Psoas muscle (tissue), 8 donors: ENCODE results near the gene TELO2. TPM values are rescaled to one million over a fixed set of nuclear protein-coding genes. Genes with fewer than 3 reads are reported as not detected.
"Not testable (repeated sequence)": the region's sequence is repeated elsewhere in the genome, so short reads cannot be mapped to it uniquely, and the experiment has no call there.

Source experiments
- ATAC-seq, 4 donors: fragments of 200-7000 bp; cut with Tn5 transposase; one replicate each; pipeline ENCODE4 v1.9.1; 2020; ENCODE audit warnings: moderate library complexity in 3 of 4, mild to moderate bottlenecking in 2 of 4
- DNase-seq, 2 donors: peaks; one replicate each; pipeline ENCODE4 v3.0.0-alpha.2; 2020
- H3K27ac ChIP-seq: fragments of 200-600 bp; one replicate; pipeline ENCODE4 v1.8.0; 2022
- H3K27me3 ChIP-seq, 3 donors: fragments of 200-600 bp in 1 of 3; one replicate each; pipeline versions ENCODE4 v1.6.1 to v1.8.0; 2013 to 2022; ENCODE audit warnings: low read length in 2 of 3, mild to moderate bottlenecking in 2 of 3, moderate library complexity in 1 of 3; ENCODE audit not compliant: insufficient read depth in 3 of 3
- H3K36me3 ChIP-seq, 2 donors: fragments of 200-600 bp in 1 of 2; one replicate each; pipeline versions ENCODE4 v1.6.1 to v1.8.0; 2013 to 2022; ENCODE audit warnings: low read depth in 1 of 2, mild to moderate bottlenecking in 1 of 2, moderate library complexity in 1 of 2; ENCODE audit not compliant: insufficient read depth in 1 of 2
- H3K4me1 ChIP-seq: fragments of 200-600 bp; one replicate; pipeline ENCODE4 v1.8.0; 2022
- H3K4me3 ChIP-seq: fragments of 200-600 bp; one replicate; pipeline ENCODE4 v1.8.0; 2022; ENCODE audit warnings: mild to moderate bottlenecking
- H3K9me3 ChIP-seq: fragments of 200-600 bp; one replicate; pipeline ENCODE4 v1.8.0; 2022
- WGBS, 3 donors: extraction: QIAGEN DNeasy Blood & Tissue Kit; methylation state at CpG; one replicate each; pipeline versions ENCODE4 v1.1.6 to v1.1.7; 2013; 5-methylcytosine and 5-hydroxymethylcytosine counted together
- intact Hi-C, 2 donors: fragments of 100-400 bp; cut with DNase I; formaldehyde crosslinking; loops; one replicate each; pipeline versions ENCODE4 v1.11.0 to v1.14.2; 2022
- polyA plus RNA-seq, 3 donors: library from polyadenylated mRNA; stranded (reverse); fragments of 200-250 nt; gene quantifications; one replicate each; pipeline ENCODE4 v1.2.3, GENCODE V29; 2013
- total RNA-seq, 4 donors: library from RNA; stranded (reverse); fragmentation: NEBNext Ultra II Directional in 2 of 4; extraction: Animal tissue kit (Norgen Biotek cat#: 25700) in 2 of 4; gene quantifications; one replicate each; pipeline versions ENCODE4 v1.2.1 to v1.2.4, GENCODE V29; 2021 to 2023
- TF ChIP-seq, protein P1 (sequence below): fragments of 200-600 bp; IDR thresholded peaks from one replicate; pipeline ENCODE4 v1.8.0; 2022; ENCODE audit warnings: antibody characterized with exemption
- donor health status: healthy with polysubstance abuse.
- donor health status: DM: no; HTN: no; CAD: no; lungs with moderate emphysema.
- donor health status: Bipolar disorder and iron deficiency.
- donor health status: healthy.
- donor health status: DM: yes; HTN: yes; CAD: no.
- donor health status: DM: no; HTN: no; CAD: no.
- donor health status: DM: no; HTN: no; CAD: no.
- donor health status: DM: yes; HTN: yes; CAD: no.

TELO2 gene
- total and polyA plus RNA-seq, 7 donors: 11.6 to 23.8 (median 17.4) TPM

- Histone ChIP-seq H3K4me1 (peaks cover 13% of the 10 kb centered on the region), H3K9me3 (no peaks in the 10 kb centered on the region), H3K27me3 (no peaks in the 10 kb centered on the region), H3K4me3 (no peak overlapping the region), H3K27ac (no peak overlapping the region), H3K36me3 (peaks cover 0 to 12% of the 10 kb centered on the region in 2 donors)
- DNase-seq: no peak
- peak in 2 of 4 donors; percentile 43 to 46 for ATAC-seq
- intact Hi-C loops: no loop called here
- TF ChIP-seq, protein P1, sequence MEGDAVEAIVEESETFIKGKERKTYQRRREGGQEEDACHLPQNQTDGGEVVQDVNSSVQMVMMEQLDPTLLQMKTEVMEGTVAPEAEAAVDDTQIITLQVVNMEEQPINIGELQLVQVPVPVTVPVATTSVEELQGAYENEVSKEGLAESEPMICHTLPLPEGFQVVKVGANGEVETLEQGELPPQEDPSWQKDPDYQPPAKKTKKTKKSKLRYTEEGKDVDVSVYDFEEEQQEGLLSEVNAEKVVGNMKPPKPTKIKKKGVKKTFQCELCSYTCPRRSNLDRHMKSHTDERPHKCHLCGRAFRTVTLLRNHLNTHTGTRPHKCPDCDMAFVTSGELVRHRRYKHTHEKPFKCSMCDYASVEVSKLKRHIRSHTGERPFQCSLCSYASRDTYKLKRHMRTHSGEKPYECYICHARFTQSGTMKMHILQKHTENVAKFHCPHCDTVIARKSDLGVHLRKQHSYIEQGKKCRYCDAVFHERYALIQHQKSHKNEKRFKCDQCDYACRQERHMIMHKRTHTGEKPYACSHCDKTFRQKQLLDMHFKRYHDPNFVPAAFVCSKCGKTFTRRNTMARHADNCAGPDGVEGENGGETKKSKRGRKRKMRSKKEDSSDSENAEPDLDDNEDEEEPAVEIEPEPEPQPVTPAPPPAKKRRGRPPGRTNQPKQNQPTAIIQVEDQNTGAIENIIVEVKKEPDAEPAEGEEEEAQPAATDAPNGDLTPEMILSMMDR: no peak
- 57 to 68% (median 67%) methylated on average over 12 to 14 of the region's 14 CpGs for WGBS, 3 donors
Observed at GRCh38 chr16:1466968-1467521, 26.1 kb upstream of the TELO2 start.

DNA sequence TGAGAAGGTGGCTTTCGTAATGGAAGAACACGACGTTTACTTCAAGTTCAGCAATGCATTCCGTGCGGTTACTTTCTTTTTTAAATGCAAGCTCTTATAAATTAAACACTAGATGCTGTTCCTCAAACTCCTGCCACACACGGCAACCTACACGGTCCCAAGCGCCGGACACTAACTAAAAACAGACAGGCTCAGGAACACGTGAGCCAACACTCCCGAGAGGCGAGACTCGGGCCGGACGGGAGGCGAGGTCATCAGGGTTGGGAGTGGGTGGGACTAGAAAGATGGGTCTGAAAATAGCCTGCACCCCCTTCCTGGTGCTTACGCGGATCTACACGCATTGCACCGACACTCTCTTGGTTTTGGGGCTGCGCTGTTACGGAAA, 24.7 kb upstream of the TELO2 start:
- H3K27me3 ChIP-seq: no peaks in the 10 kb centered on the region
- intact Hi-C loops: no loop called here
- no peak overlapping the region for H3K4me3 ChIP-seq
- H3K9me3 ChIP-seq: no peaks in the 10 kb centered on the region
- DNase-seq: no peak
- peaks cover 0 to 9% of the 10 kb centered on the region in 2 donors for H3K36me3 ChIP-seq
- no peak overlapping the region for H3K27ac ChIP-seq
- 76 to 77% (median 77%) methylated on average over 22 of the region's 22 CpGs for whole genome bisulfite sequencing, 3 donors
- H3K4me1 ChIP-seq: peaks cover 13% of the 10 kb centered on the region
- ATAC-seq: no peak
- TF ChIP-seq, protein P1: no peak

- DNase-seq, H3K36me3 ChIP-seq, H3K9me3 ChIP-seq, H3K4me3 ChIP-seq, H3K27me3 ChIP-seq, intact Hi-C loops, H3K27ac ChIP-seq, ATAC-seq: not testable (repeated sequence)
- WGBS, 3 donors: 79 to 96% (median 80%) methylated on average over 5 of the region's 5 CpGs
- H3K4me1 ChIP-seq: peaks cover 21% of the 10 kb centered on the region
Observed at GRCh38 chr16:1469141-1469540, 24.0 kb upstream of the TELO2 start.

DNA sequence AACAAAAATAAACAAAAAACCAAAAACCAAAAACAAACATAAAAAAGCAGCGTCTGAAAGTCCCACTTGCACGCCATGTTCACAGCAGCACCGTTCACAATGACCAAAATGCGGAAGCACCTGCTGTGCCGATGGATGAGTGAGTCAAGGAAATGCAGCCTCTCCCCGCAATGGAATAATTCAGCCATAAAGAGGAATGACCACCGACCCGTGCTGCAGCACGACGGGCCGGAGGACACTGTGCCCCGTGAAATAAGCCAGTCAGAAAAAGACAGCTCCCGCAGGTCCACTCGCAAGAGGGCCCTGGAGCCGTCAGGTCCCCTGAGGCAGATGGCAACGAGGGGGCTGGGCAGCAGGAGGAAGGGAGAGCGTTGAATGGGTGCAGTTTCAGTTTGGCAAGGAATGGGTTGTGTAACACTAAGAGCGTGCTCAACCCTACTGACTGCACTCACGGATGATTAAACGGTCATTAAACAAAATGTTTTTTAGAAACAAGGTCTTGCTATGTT, 23.4 kb upstream of the TELO2 start:
- 62 to 75% (median 65%) methylated on average over 20 of the region's 20 CpGs for WGBS, 3 donors
- no peak for DNase-seq
- H3K27me3 ChIP-seq: no peaks in the 10 kb centered on the region
- H3K4me3 ChIP-seq: no peak overlapping the region
- TF ChIP-seq, protein P1: no peak
- no peaks in the 10 kb centered on the region for H3K9me3 ChIP-seq
- H3K27ac ChIP-seq: no peak overlapping the region
- H3K4me1 ChIP-seq: peaks cover 21% of the 10 kb centered on the region
- peaks cover 0 to under 1% of the 10 kb centered on the region in 2 donors for H3K36me3 ChIP-seq
- intact Hi-C loops: loop anchor here in 1 of 2 donors (10.0 kb wide), 1 partner anchor 45 kb away; the partner anchor contains the start of gene UQCC4
- no peak for ATAC-seq

GRCh38 chr16:1470481-1471251, 22.5 kb upstream of the TELO2 start:
- TF ChIP-seq, protein P1: no peak
- no peak for ATAC-seq
- Histone ChIP-seq H3K4me3 (no peak overlapping the region), H3K9me3 (no peaks in the 10 kb centered on the region), H3K27me3 (no peaks in the 10 kb centered on the region), H3K27ac (no peak overlapping the region), H3K36me3 (no peaks in the 10 kb centered on the region), H3K4me1 (peaks cover 21% of the 10 kb centered on the region)
- 68 to 75% (median 73%) methylated on average over 14 of the region's 14 CpGs for WGBS, 3 donors
- intact Hi-C loops: loop anchor here in 1 of 2 donors (10.0 kb wide), 1 partner anchor 46 kb away; the partner anchor contains the start of gene UQCC4
- DNase-seq: no peak
